HFF-Myc (cell line): Measurements from ENCODE around the gene MYO18A.

Experiments used
- DNase-seq: peaks from one replicate; pipeline ENCODE4 v3.0.0-alpha.2; 2011; ENCODE audit warnings: low read depth; ENCODE audit errors: extremely low read depth
- H3K4me3 ChIP-seq: replicated peaks from 2 replicates; pipeline ENCODE4 v1.5.1; 2011; ENCODE audit warnings: low read depth, mild to moderate bottlenecking, control low read depth, low read length
- CTCF ChIP-seq: IDR thresholded peaks from 2 replicates; pipeline ENCODE4 v1.5.1; 2012; ENCODE audit warnings: mild to moderate bottlenecking, low read depth, low read length, control low read depth; ENCODE audit errors: missing control alignments

Gene MYO18A

GRCh38 chr17:29159306-29159860, 20.8 kb downstream of the MYO18A start:
- no peak overlapping the region for H3K4me3 ChIP-seq
- DNase-seq, result no peak
- TF ChIP-seq CTCF, result no peak

GRCh38 chr17:29158488-29159275, 21.5 kb downstream of the MYO18A start:
- no peak for TF ChIP-seq CTCF
- H3K4me3 ChIP-seq, result no peak overlapping the region
- DNase-seq, result no peak

GRCh38 chr17:29158096-29158487, 22.1 kb downstream of the MYO18A start:
- H3K4me3 ChIP-seq, result no peak overlapping the region
- no peak for TF ChIP-seq CTCF
- DNase-seq, result no peak

GRCh38 chr17:29157310-29157709, 22.9 kb downstream of the MYO18A start:
- DNase-seq, result no peak
- H3K4me3 ChIP-seq, result no peak overlapping the region
- TF ChIP-seq CTCF, result no peak

GRCh38 chr17:29156781-29157180, 23.4 kb downstream of the MYO18A start:
- no peak for TF ChIP-seq CTCF
- no peak for DNase-seq
- H3K4me3 ChIP-seq, result no peak overlapping the region

- no peak for DNase-seq
- no peak for TF ChIP-seq CTCF
- H3K4me3 ChIP-seq, result no peak overlapping the region
These were observed 24.2 kb downstream of the MYO18A start for GRCh38 chr17:29155966-29156338.
